Measurements from ENCODE around the gene CEP19. TPM values are rescaled to one million over a fixed set of nuclear protein-coding genes. Genes with fewer than 3 reads are reported as not detected.
"Not testable (repeated sequence)": the region's sequence is repeated elsewhere in the genome, so short reads cannot be mapped to it uniquely, and the experiment has no call there.

Gene CEP19
- total RNA-seq, 2 donors from 2014 or later, result 3.7 to 4.5 TPM

GRCh38 chr3:196735751-196736150, 23.7 kb upstream of the CEP19 start:
- Mint-ChIP-seq H3K9me3 (no peaks in the 10 kb centered on the region), H3K4me3 (no peak overlapping the region), H3K27ac (no peak overlapping the region), H3K27me3 (no peaks in the 10 kb centered on the region), H3K36me3 (ENCODE audit: low read depth) (peaks cover 44% of the 10 kb centered on the region), H3K4me1 (peaks cover 6% of the 10 kb centered on the region)
- ATAC-seq (replicated peaks), result no peak

GRCh38 chr3:196726788-196727675, 15.0 kb upstream of the CEP19 start:
- H3K36me3 Mint-ChIP-seq (ENCODE audit: low read depth), result peaks cover 67% of the 10 kb centered on the region
- ATAC-seq (replicated peaks), result peak; percentile 100
- H3K4me1 Mint-ChIP-seq, result peaks cover 12% of the 10 kb centered on the region
- peak overlapping the region; percentile 83 for H3K27ac Mint-ChIP-seq
- H3K9me3 Mint-ChIP-seq, result no peaks in the 10 kb centered on the region
- H3K4me3 Mint-ChIP-seq, result peak overlapping the region; percentile 70
- H3K27me3 Mint-ChIP-seq, result no peaks in the 10 kb centered on the region

GRCh38 chr3:196721097-196721496, 9.0 kb upstream of the CEP19 start:
- H3K9me3 Mint-ChIP-seq, result no peaks in the 10 kb centered on the region
- no peak for ATAC-seq (replicated peaks)
- no peak overlapping the region for H3K27ac Mint-ChIP-seq
- H3K36me3 Mint-ChIP-seq (ENCODE audit: low read depth), result peaks cover 65% of the 10 kb centered on the region
- H3K27me3 Mint-ChIP-seq, result no peaks in the 10 kb centered on the region
- peaks cover 6% of the 10 kb centered on the region for H3K4me1 Mint-ChIP-seq
- no peak overlapping the region for H3K4me3 Mint-ChIP-seq

GRCh38 chr3:196717162-196717561, 5.1 kb upstream of the CEP19 start:
- not testable (repeated sequence) for H3K4me3 Mint-ChIP-seq; ATAC-seq (replicated peaks); H3K27ac Mint-ChIP-seq; H3K9me3 Mint-ChIP-seq; H3K27me3 Mint-ChIP-seq; H3K4me1 Mint-ChIP-seq
- peaks cover 36% of the 10 kb centered on the region for H3K36me3 Mint-ChIP-seq (ENCODE audit: low read depth)

GRCh38 chr3:196712514-196713413, 714 bp upstream of the CEP19 start:
- Mint-ChIP-seq H3K4me3 (peak overlapping the region; percentile 90), H3K27me3 (no peaks in the 10 kb centered on the region), H3K4me1 (peaks cover 17% of the 10 kb centered on the region), H3K36me3 (ENCODE audit: low read depth) (peaks cover 6% of the 10 kb centered on the region), H3K27ac (peak overlapping the region; percentile 84), H3K9me3 (no peaks in the 10 kb centered on the region)
- peak; percentile 55 for ATAC-seq (replicated peaks)

- Mint-ChIP-seq H3K36me3 (ENCODE audit: low read depth) (no peaks in the 10 kb centered on the region), H3K27ac (no peak overlapping the region), H3K27me3 (no peaks in the 10 kb centered on the region), H3K4me3 (no peak overlapping the region), H3K4me1 (peaks cover 17% of the 10 kb centered on the region), H3K9me3 (no peaks in the 10 kb centered on the region)
- ATAC-seq (replicated peaks), result no peak
These were observed 3.6 kb downstream of the CEP19 start for GRCh38 chr3:196708467-196708866.

- no peaks in the 10 kb centered on the region for H3K27me3 Mint-ChIP-seq
- H3K9me3 Mint-ChIP-seq, result no peaks in the 10 kb centered on the region
- peaks cover 17% of the 10 kb centered on the region for H3K4me1 Mint-ChIP-seq
- no peak overlapping the region for H3K4me3 Mint-ChIP-seq
- H3K27ac Mint-ChIP-seq, result no peak overlapping the region
- no peak for ATAC-seq (replicated peaks)
- H3K36me3 Mint-ChIP-seq (ENCODE audit: low read depth), result no peaks in the 10 kb centered on the region
These were observed 4.5 kb downstream of the CEP19 start for GRCh38 chr3:196707566-196707965.

GRCh38 chr3:196706731-196707130, 5.3 kb downstream of the CEP19 start:
- H3K4me3 Mint-ChIP-seq, result no peak overlapping the region
- no peak overlapping the region for H3K27ac Mint-ChIP-seq
- peaks cover 17% of the 10 kb centered on the region for H3K4me1 Mint-ChIP-seq
- H3K9me3 Mint-ChIP-seq, result no peaks in the 10 kb centered on the region
- H3K36me3 Mint-ChIP-seq (ENCODE audit: low read depth), result no peaks in the 10 kb centered on the region
- ATAC-seq (replicated peaks), result no peak
- H3K27me3 Mint-ChIP-seq, result no peaks in the 10 kb centered on the region

GRCh38 chr3:196706327-196706726, 5.7 kb downstream of the CEP19 start:
- peaks cover 13% of the 10 kb centered on the region for H3K4me1 Mint-ChIP-seq
- no peak for ATAC-seq (replicated peaks)
- no peaks in the 10 kb centered on the region for H3K36me3 Mint-ChIP-seq (ENCODE audit: low read depth)
- no peaks in the 10 kb centered on the region for H3K27me3 Mint-ChIP-seq
- H3K9me3 Mint-ChIP-seq, result no peaks in the 10 kb centered on the region
- H3K27ac Mint-ChIP-seq, result no peak overlapping the region
- no peak overlapping the region for H3K4me3 Mint-ChIP-seq

- H3K4me3 Mint-ChIP-seq, result no peak overlapping the region
- H3K36me3 Mint-ChIP-seq (ENCODE audit: low read depth), result peaks cover 2% of the 10 kb centered on the region
- no peak for ATAC-seq (replicated peaks)
- no peaks in the 10 kb centered on the region for H3K9me3 Mint-ChIP-seq
- H3K4me1 Mint-ChIP-seq, result no peaks in the 10 kb centered on the region
- no peak overlapping the region for H3K27ac Mint-ChIP-seq
- H3K27me3 Mint-ChIP-seq, result no peaks in the 10 kb centered on the region
These were observed 11.2 kb downstream of the CEP19 start for GRCh38 chr3:196700801-196701200.

GRCh38 chr3:196699749-196700148, 12.3 kb downstream of the CEP19 start:
- H3K4me3 Mint-ChIP-seq, result no peak overlapping the region
- H3K36me3 Mint-ChIP-seq (ENCODE audit: low read depth), result peaks cover 12% of the 10 kb centered on the region
- no peak for ATAC-seq (replicated peaks)
- no peaks in the 10 kb centered on the region for H3K9me3 Mint-ChIP-seq
- no peaks in the 10 kb centered on the region for H3K27me3 Mint-ChIP-seq
- H3K4me1 Mint-ChIP-seq, result no peaks in the 10 kb centered on the region
- no peak overlapping the region for H3K27ac Mint-ChIP-seq

GRCh38 chr3:196697270-196697669, 14.8 kb downstream of the CEP19 start:
- Mint-ChIP-seq H3K27ac (no peak overlapping the region), H3K4me1 (no peaks in the 10 kb centered on the region), H3K36me3 (ENCODE audit: low read depth) (peaks cover 12% of the 10 kb centered on the region), H3K4me3 (no peak overlapping the region), H3K27me3 (no peaks in the 10 kb centered on the region), H3K9me3 (no peaks in the 10 kb centered on the region)
- ATAC-seq (replicated peaks), result no peak

- Mint-ChIP-seq H3K27me3 (no peaks in the 10 kb centered on the region), H3K27ac (peak overlapping the region; percentile 99), H3K4me1 (no peaks in the 10 kb centered on the region), H3K4me3 (peak overlapping the region; percentile 63), H3K9me3 (no peaks in the 10 kb centered on the region), H3K36me3 (ENCODE audit: low read depth) (peaks cover 12% of the 10 kb centered on the region)
- peak; percentile 64 for ATAC-seq (replicated peaks)
These were observed 16.2 kb downstream of the CEP19 start for GRCh38 chr3:196695849-196696226.

- peak; percentile 56 for ATAC-seq (replicated peaks)
- H3K27ac Mint-ChIP-seq, result peak overlapping the region; percentile 99
- no peaks in the 10 kb centered on the region for H3K27me3 Mint-ChIP-seq
- H3K36me3 Mint-ChIP-seq (ENCODE audit: low read depth), result peaks cover 12% of the 10 kb centered on the region
- H3K4me3 Mint-ChIP-seq, result peak overlapping the region; percentile 63
- no peaks in the 10 kb centered on the region for H3K9me3 Mint-ChIP-seq
- no peaks in the 10 kb centered on the region for H3K4me1 Mint-ChIP-seq
These were observed 16.9 kb downstream of the CEP19 start for GRCh38 chr3:196694941-196695848.

Data from activated T-helper 17 cell treated with anti-CD3 and anti-CD28 coated beads, Interleukin-2, amount 50 U/mL, for 72 hours (primary cell).